ENCODE data around the gene ING5. TPM values are rescaled to one million over a fixed set of nuclear protein-coding genes. Genes with fewer than 3 reads are reported as not detected.

ING5 gene
- polyA plus RNA-seq, 3 donors = 21.2 to 35.9 (median 31.4) TPM

DNA sequence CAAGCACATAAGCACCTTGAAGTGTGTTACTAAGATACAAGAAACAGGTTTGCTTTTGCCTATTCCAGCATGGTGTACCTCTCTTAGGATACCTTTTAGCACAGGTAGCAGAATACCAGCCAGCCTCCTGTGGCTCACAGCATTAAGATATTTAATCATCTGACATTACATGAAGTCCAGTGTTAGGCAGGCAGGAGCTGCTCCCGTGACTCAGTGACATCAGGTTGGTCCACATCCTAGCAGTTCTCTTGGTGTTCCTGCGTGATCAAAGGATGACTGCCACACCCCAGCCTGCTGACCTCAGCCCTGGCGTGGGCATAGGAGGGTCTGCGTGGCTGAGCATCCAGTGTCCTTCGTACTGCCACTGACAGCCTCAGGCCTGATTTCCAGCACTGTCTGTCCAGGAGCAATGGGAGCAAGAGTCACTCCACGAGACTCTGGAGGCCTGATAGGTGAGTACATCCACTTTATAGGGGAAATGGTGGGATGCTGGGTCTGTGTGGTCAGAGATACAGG is 11.6 kb upstream of the ING5 start:
- 79 to 88% (median 85%) methylated on average over 6 of the region's 6 CpGs for WGBS, 3 donors

DNA sequence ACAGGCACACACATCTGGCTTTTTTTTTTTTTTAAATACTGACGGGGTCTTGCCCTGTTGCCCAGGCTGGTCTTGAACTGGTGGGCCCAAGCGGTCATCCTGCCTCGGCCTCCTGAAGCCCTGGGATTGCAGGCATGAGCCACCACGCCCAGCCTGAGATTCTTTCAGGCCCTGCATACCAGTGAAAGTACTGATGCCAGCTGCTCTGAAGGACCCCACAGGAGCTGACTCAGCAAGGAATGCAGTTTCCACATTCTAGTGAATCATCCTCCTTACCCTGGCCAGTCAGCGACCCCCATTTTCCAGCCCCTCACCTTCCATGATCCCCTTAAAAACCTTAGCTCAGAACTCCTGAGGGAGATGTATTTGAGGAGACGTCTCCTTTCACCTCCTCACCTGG is 9.4 kb upstream of the ING5 start:
- 87 to 92% (median 90%) methylated on average over 6 of the region's 6 CpGs for WGBS, 3 donors
- no peak overlapping the region for H3K27ac ChIP-seq (ENCODE audit: low read depth, low read length)

More for the DNA sequence above, 11.6 kb upstream of the ING5 start:
- H3K27ac ChIP-seq (ENCODE audit: low read depth, low read length) = no peak overlapping the region

DNA sequence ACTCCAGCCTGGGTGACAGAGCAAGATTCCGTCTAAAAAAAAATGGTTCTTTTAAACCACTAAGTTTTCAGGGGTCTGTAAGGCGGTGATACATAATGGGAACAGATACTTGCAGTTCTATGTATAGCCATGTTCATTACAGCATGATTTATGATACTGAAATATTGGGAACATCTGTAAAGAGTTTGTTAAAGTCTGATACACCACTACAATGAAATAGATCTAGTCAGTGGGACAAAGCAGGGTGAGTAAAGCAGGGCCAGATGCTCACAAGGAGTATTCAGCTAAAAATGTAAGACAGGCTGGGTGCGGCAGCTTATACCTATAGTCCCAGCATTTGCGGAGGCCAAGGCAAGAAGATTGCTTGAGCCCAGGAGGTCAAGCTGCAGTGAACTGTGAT is 6.2 kb upstream of the ING5 start:
- 95 to 97% (median 96%) methylated on average over 4 of the region's 4 CpGs for WGBS, 3 donors
- H3K27ac ChIP-seq (ENCODE audit: low read depth, low read length) = no peak overlapping the region

DNA sequence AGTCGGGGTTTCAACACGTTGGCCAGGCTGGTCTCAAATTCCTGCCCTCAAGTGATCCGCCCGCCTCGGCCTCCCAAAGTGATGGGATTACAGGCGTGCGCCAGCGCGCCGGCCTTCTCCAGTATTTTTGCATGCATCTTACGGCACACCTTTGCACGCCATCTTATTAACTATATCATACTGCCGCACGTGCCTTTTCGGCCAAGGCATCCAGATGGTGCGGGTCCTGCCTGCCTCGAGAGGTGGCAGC is 765 bp upstream of the ING5 start:
- peak overlapping the region; percentile 84 for H3K27ac ChIP-seq (ENCODE audit: low read depth, low read length)
- 0 to 5% (median 2%) methylated on average over 15 to 17 of the region's 17 CpGs for WGBS, 3 donors

DNA sequence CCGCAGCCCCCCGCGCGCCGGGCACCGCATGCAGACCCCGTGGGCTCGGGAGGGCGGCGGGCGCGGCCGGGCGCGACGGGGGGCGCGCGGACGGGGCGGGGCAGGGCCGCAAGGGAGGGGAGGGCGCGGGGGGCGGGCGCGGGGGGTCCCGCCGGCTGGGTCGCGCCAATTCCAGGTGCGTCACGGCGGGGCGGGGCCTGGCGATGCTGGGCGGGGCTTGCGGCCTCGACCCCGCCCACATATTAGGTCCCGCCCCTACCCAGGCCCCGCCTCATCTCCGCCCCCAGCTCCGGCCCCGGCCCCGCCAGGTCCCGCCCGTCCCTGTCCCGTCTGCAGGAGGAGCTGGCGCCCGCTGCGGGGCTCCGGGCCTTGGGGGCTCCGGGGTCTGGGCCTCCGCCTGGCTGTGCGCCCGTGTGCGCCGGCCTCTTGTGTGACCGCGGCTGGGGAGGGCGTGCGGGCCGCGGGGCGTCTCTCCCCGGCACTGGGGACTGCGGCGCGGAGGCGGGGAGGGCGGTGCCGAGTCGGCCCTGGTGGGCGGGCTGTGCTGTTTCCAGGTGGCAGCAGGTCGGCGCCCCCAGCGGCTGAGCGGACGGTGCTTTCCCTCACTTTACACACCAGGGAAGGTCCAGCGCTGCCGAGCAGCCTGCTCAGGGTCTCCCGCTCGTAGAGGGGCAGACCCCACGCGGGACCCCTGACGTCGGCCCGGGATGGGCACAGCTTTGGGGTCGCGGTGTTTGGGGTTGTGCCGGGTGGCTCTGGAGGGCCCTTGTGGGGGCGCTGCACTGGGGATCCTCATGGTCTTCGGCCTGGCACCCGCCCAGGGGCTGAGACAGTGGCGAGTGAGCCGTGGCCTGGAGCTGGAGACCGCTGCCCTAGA is 554 bp downstream of the ING5 start:
- 1% methylated on average over 60 to 94 of the region's 98 CpGs for WGBS, 3 donors
- peak overlapping the region; percentile 94 for H3K27ac ChIP-seq (ENCODE audit: low read depth, low read length)

DNA sequence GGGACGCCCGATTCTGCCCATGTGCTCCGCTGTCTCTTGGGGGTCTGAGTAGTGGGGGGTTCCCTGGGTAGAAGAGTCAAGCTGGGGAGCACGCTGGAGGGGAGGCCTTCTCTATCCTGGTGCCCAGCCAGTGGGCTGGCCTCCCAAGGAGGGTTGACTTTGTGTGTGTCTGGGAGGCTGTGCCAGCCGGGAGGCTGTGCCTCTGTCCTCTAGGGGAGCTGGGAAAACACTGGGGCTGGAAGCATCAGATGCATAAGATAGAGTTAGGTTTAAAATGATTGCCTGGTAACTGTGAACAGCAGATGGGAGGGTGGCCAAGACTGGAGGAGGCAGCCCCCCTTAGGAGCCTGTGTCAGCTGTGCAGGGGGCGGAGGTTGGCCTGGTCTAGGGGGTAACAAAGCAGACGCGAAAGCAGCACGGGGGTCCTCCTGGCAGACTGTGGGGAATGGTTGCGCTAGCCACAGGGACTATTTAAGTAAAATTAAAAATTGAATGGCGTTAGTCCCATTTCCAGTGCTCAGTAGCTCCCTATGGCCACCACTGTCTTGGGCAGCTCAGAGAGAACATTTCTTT is 1.3 kb downstream of the ING5 start:
- WGBS, 3 donors = 42 to 47% (median 44%) methylated on average over 10 to 11 of the region's 11 CpGs
- H3K27ac ChIP-seq (ENCODE audit: low read depth, low read length) = no peak overlapping the region

DNA sequence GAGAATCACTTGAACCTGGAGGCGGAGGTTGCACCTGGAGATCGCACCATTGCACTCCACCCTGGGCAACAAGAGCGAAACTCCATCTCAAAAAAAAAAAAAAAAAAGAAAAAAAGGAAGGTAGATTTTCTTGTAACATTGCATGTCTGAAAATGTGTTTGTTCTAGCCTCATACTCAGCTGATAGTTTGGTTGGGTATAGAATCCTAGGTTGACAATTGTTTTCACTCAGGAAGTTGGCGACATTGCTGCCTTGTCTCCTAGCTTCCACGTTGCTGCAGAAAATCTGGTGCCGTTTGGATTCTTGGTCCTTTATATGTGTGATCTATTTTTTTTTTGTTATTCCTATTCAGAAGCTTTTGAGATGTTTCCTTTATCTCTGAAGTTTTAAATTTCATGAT is 4.7 kb downstream of the ING5 start:
- no peak overlapping the region for H3K27ac ChIP-seq (ENCODE audit: low read depth, low read length)
- WGBS, 3 donors = 98 to 99% (median 98%) methylated on average over 6 of the region's 6 CpGs

DNA sequence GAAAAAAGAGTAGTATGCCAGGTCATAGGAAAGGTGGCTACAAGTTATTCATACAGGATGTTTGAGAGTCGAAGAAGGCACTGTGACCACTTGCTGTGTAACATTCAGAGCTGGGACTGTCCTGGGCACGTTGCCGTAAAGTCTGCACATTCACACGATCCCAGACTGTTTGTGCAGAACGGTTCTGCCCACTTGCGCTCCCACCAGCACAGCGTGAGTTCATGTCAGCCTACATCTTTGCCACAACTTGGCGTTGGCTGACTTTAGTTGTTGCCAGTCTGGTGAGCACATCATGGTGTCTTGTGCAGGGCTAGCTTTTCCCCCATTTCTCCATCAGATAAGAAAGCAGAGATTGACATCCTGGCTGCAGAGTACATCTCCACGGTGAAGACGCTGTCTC is 7.0 kb downstream of the ING5 start:
- no peak overlapping the region for H3K27ac ChIP-seq (ENCODE audit: low read depth, low read length)
- WGBS, 3 donors = 85 to 92% (median 89%) methylated on average over 10 of the region's 10 CpGs

DNA sequence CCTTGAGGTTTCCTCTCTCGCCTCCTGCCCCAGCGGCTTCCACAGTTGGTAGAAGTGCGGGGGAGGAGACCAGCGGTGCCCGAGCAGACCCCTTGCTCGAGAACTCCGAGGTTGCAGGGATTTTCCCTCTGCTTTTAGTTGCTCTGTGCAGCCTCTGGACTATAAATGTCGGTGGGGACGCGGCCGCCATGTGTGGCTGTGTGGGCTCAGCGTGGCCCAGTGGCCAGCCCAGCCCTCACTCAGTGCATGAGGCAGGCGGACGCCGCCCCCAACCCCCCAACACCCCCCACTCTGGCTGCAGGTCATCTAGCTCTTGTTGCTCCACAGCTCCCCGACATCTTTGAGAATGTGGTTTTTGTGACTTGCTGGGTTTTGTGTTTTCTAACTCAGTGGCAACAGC is 17.3 kb downstream of the ING5 start:
- H3K27ac ChIP-seq (ENCODE audit: low read depth, low read length) = no peak overlapping the region
- WGBS, 3 donors = 94 to 97% (median 96%) methylated on average over 16 of the region's 16 CpGs

DNA sequence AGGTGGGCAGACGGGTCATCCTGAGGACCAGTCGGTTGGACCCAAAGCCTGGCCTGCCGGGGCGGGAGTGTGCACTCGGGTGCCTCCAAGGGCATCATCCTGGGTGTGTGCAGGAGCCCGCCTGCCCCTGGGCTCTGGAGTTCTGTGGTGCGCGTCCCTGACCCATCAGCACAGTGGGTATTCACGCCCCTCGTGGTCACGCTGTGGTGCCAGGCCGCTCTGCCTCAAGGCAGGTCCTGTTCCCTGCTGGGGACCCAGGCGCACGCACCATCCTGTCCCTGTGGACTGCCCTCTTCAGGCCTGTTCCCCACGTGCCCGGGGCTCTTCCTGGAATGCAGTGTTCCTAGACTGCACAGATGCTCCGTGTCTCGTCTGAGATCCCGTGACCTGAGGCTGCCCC is 18.3 kb downstream of the ING5 start:
- no peak overlapping the region for H3K27ac ChIP-seq (ENCODE audit: low read depth, low read length)
- WGBS, 3 donors = 95 to 97% (median 96%) methylated on average over 16 to 19 of the region's 19 CpGs

DNA sequence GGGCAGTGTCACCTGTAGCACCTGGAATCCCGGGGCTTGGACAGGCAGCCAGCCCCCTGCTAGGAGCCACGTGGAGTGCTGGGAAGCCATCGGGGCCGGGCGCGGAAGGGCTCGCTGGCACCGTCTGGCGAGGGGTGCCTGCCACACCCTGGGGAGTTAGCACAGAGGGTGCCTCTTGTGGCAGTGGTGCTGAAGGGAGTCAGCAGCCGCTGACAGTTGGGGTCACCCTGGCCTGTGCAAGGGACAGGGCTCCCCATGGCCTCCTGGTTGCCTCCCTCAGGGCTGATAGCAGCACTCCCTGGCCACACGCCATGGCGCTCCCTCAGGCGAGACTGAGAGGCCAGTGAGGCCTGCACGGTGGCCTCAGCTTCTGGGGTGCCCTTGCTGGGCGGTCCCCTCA is 18.7 kb downstream of the ING5 start:
- 91 to 99% (median 95%) methylated on average over 14 to 15 of the region's 15 CpGs for WGBS, 3 donors
- H3K27ac ChIP-seq (ENCODE audit: low read depth, low read length) = no peak overlapping the region

DNA sequence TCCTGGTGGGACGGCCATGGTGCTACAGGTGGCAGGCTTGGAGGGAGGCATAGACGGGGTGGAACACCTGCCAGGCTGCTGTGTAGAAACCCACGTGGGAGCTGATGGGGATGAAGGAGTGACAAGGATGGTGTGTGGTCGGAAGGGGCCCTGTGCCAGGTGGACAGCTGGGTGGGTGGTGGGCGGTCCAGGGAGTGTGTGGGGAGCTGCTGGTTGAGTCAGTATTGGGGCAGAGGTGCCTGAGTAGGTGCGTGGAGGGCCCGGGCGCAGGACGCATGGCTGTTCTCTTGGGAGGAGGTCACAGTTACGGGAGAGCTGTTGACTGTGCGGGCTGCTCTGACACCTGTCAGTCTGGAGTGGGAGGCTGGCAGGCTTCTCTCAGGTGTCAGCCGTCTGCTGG is 20.0 kb downstream of the ING5 start:
- H3K27ac ChIP-seq (ENCODE audit: low read depth, low read length) = no peak overlapping the region
- WGBS, 3 donors = 89 to 98% (median 90%) methylated on average over 12 of the region's 12 CpGs

DNA sequence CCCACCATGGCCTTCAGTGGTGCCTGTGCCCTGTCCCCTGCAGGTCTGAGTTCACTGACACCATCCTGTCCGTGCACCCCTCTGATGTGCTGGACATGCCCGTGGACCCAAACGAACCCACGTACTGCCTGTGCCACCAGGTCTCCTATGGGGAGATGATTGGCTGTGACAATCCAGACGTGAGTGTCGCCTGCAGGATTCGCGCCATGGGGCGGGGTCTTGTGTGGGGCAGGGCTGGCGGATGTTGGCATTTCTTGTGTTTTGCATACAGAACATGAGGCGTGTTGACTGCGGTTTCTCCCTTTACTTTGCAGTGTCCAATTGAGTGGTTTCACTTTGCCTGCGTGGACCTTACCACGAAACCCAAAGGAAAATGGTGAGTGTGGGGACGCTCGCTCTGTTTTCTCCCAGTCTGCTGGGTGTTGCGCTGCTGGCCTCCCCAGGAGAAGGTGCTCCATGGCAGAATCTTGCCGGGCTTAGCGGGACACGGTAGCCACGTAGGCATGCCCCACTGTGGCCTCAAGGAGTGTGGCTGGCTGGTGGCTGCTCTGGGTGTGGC is 21.1 kb downstream of the ING5 start:
- WGBS, 3 donors = 96 to 98% (median 97%) methylated on average over 21 of the region's 21 CpGs
- no peak overlapping the region for H3K27ac ChIP-seq (ENCODE audit: low read depth, low read length)

DNA sequence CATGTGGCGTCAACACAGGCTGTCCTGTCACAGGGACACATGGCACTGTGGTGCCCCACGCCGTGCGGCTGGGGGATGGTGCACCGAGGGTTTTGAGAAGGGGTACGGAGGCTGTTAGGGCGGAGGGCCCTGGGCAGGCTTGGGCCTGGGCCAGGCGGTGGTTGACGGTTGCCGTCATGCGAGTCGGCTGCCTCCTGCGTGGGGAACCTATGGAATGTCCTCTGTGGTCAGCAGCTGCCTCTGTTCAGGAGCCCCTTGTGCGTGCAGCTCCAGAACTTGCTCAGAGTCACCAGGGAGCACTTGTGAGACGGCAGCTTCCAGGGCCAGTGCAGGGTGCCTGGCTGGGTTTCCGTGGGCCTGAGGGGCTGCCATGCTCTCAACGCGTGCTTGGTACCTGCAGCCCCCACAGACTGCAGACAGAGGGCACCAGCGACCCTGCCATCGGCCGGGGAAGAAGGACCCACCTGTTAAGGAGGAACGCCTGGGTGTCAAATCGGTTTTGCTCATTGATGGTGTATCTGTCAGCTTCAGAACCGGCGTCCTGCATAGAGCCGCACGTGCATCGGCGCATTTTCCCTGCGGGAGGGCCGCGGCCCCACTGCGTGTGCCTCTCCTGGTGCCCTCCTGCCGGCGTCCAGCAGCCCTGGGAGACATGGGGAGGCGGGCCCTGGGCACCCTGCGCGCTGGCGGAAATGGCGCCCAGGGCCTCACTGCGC is 22.6 kb downstream of the ING5 start:
- H3K27ac ChIP-seq (ENCODE audit: low read depth, low read length) = no peak overlapping the region
- whole genome bisulfite sequencing, 3 donors = 95 to 96% (median 96%) methylated on average over 39 to 41 of the region's 41 CpGs

DNA sequence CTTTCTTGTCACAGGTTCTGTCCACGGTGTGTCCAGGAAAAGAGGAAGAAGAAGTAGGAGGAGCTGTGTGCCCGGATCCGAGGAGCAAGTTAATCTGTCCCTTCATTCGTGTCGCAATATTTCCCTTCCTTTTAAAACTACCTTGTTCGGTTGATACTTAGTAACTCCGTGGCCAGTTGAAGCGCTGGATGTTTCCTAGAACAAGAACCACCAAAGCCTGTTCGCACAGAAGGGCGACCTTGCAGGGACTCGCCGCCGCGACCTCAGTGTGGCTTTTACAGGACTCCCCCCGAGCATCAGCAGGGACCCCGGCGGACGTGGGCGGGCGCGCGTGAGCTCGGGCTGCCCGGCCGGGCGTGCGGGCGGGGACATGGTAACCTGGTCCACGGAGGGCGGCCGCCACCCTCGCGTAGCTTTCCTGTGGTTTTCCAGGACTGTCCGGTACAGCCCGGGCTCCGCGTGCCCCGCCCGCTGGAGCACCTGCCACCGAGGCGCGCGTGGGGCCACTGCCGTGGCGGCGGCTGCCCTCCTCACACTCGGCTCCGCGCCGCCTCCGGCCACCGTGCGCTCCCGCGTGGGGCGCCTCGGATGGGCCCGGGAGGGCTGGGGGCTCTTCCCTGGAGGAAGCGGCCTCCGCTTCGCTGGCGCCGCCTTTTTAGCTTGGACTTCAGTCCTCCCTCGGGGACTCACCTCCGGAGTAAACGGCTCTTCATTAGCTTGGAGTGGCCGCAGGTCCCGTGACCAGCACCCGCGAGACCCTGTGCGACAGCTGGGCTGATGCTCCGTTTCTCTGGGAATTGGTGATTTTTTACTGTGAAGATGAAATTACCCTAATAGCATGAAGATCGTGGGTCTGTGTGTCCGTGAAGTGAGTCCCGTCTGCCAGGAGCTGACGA is 23.4 kb downstream of the ING5 start:
- H3K27ac ChIP-seq (ENCODE audit: low read depth, low read length) = no peak overlapping the region
- WGBS, 3 donors = 91 to 97% (median 92%) methylated on average over 72 to 76 of the region's 76 CpGs

DNA sequence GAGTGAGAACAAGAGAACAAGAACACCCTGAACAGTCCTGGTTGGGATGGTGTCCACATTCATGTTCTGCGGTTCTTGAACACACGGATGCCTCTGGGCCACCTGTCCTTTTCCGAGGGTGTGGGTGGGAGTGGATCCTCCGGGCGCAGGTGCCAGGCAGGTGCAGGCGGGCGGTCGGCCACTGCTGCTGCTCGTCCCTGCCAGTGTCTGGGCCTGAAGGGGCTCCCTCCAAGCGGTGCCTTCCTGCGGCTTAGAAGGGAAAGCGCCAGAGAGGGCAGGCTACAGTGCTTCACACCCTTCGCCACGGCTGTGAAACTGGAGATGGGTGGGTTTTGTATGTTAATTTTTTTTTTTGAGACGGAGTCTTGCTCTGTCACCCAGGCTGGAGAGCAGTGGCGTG is 24.6 kb downstream of the ING5 start:
- no peak overlapping the region for H3K27ac ChIP-seq (ENCODE audit: low read depth, low read length)
- WGBS, 3 donors = 85 to 95% (median 91%) methylated on average over 16 of the region's 16 CpGs

DNA sequence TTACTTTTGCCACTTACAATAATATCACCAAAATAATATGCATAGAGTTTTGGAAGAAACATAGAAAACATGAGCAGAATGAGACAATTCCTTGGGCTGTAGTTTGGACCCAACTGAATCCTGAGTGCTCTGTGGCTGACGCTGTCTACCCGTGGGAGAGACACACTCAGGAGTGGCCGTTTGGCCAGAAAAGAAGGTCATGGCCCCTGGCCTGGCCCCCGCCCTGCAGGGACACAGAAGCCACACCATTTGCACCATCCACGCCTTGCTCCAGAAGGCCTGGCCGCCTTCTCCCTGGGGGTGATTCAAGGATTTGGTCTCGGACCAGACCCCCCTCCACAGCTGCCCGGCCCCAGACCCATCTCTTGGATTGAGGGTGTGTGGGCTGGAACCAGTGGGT is 26.2 kb downstream of the ING5 start:
- WGBS, 3 donors = 69 to 88% (median 79%) methylated on average over 8 of the region's 8 CpGs
- H3K27ac ChIP-seq (ENCODE audit: low read depth, low read length) = no peak overlapping the region

DNA sequence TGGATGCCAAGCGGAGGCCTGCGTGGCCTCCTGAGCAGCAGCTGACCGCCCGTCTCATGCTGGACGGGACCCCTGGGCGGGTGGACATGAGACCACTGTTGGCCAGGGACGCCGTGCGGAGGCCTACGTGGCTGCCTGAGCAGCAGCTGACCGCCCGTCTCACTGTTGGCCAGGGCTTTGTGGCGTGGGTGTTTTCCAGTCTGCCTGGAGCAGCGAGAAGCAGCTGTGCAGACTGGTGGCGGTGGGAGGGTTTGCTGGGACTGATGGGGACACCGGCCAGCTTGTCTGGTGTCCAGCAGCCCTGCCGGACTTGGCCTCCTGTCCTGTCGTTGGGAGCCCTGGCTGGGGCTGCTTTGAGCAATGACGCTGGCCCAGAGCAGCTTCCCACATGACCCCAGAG is 26.8 kb downstream of the ING5 start:
- no peak overlapping the region for H3K27ac ChIP-seq (ENCODE audit: low read depth, low read length)
- WGBS, 3 donors = 60 to 80% (median 75%) methylated on average over 19 of the region's 19 CpGs
